ENCODE data around the gene MPV17L. TPM values are rescaled to one million over a fixed set of nuclear protein-coding genes. Genes with fewer than 3 reads are reported as not detected.
"Not testable (repeated sequence)": the region's sequence is repeated elsewhere in the genome, so short reads cannot be mapped to it uniquely, and the experiment has no call there.

MPV17L gene
- 1 to 10 TPM; 1.4 to 1.5 TPM for total RNA-seq
- 1 to 10 TPM; 5.0 to 7.0 (median 6.1) TPM for polyA plus RNA-seq (ENCODE audit: insufficient read length in 6 of 6)
- long read RNA-seq, donor 1, partial matches to known transcripts = 0 of 1 reads
- long read RNA-seq, donor 1, other reads (novel, unspliced or antisense) = 0 of 1 reads
- long read RNA-seq, donor 2 = 0 reads
- long read RNA-seq, donor 3 = 0 reads
- long read RNA-seq, donor 4, full-length matches to known transcripts = 1 of 1 reads
- long read RNA-seq, donor 4, partial matches to known transcripts = 0 of 1 reads
- long read RNA-seq, donor 4, other reads (novel, unspliced or antisense) = 0 of 1 reads
- long read RNA-seq, donor 5, full-length matches to known transcripts = 1 of 1 reads
- long read RNA-seq, donor 5, partial matches to known transcripts = 0 of 1 reads
- long read RNA-seq, donor 5, other reads (novel, unspliced or antisense) = 0 of 1 reads
- long read RNA-seq, donor 6, full-length matches to known transcripts = 1 of 1 reads
- long read RNA-seq, donor 6, partial matches to known transcripts = 0 of 1 reads
- long read RNA-seq, donor 6, other reads (novel, unspliced or antisense) = 0 of 1 reads
- long read RNA-seq, donor 7, full-length matches to known transcripts = 1 of 1 reads
- long read RNA-seq, donor 7, partial matches to known transcripts = 0 of 1 reads
- long read RNA-seq, donor 7, other reads (novel, unspliced or antisense) = 0 of 1 reads
- long read RNA-seq, donor 8, full-length matches to known transcripts = 4 of 4 reads
- long read RNA-seq, donor 8, partial matches to known transcripts = 0 of 4 reads
- long read RNA-seq, donor 8, other reads (novel, unspliced or antisense) = 0 of 4 reads
- long read RNA-seq, donor 9 = 0 reads
- long read RNA-seq, donor 10 = 0 reads
- long read RNA-seq, donor 11 = 0 reads
- long read RNA-seq, donor 12, full-length matches to known transcripts = 2 of 2 reads
- long read RNA-seq, donor 12, partial matches to known transcripts = 0 of 2 reads
- long read RNA-seq, donor 12, other reads (novel, unspliced or antisense) = 0 of 2 reads

GRCh38 chr16:15395631-15396508 lies at the start of gene MPV17L:
Gene MPV17L, plus strand, starts transcription at chr16:15395754. Its CDS starts 144 bp downstream, at chr16:15395898.
- H3K27ac ChIP-seq; intact Hi-C loops (cut with DNase I); H3K9me3 ChIP-seq; H3K4me1 ChIP-seq; H3K36me3 ChIP-seq: not testable (repeated sequence)
- DNase-seq (peak in 2 of 4 donors; percentile 25 to 80), ATAC-seq (peak; percentile 70)
- Histone ChIP-seq H3K4me3 (peak within 1 kb of the TSS; percentile 41 to 42), H3K27me3 (peaks cover 0 to 26% of the 10 kb centered on the region in 2 donors)

- ATAC-seq; H3K4me1 ChIP-seq; H3K9me3 ChIP-seq; H3K27ac ChIP-seq; DNase-seq; H3K27me3 ChIP-seq; intact Hi-C loops (cut with DNase I); H3K36me3 ChIP-seq; H3K4me3 ChIP-seq: not testable (repeated sequence)
These were observed 46.8 kb upstream of the MPV17L start for GRCh38 chr16:15348721-15349120.

- H3K27me3 ChIP-seq; H3K4me3 ChIP-seq; intact Hi-C loops (cut with DNase I); ATAC-seq; H3K9me3 ChIP-seq; H3K36me3 ChIP-seq; H3K4me1 ChIP-seq; H3K27ac ChIP-seq; DNase-seq: not testable (repeated sequence)
These were observed 44.3 kb upstream of the MPV17L start for GRCh38 chr16:15351251-15351650.

- H3K9me3 ChIP-seq; H3K36me3 ChIP-seq; H3K4me1 ChIP-seq; ATAC-seq; DNase-seq; intact Hi-C loops (cut with DNase I); H3K27ac ChIP-seq; H3K27me3 ChIP-seq; H3K4me3 ChIP-seq: not testable (repeated sequence)
These were observed 43.8 kb upstream of the MPV17L start for GRCh38 chr16:15351745-15352144.

GRCh38 chr16:15352852-15353251 lies 42.7 kb upstream of the MPV17L start:
- H3K9me3 ChIP-seq; H3K27me3 ChIP-seq; H3K27ac ChIP-seq; DNase-seq; ATAC-seq; H3K4me3 ChIP-seq; H3K4me1 ChIP-seq; H3K36me3 ChIP-seq; intact Hi-C loops (cut with DNase I): not testable (repeated sequence)

GRCh38 chr16:15354846-15355245 lies 40.7 kb upstream of the MPV17L start:
- intact Hi-C loops (cut with DNase I); H3K27ac ChIP-seq; H3K9me3 ChIP-seq; ATAC-seq; H3K27me3 ChIP-seq; H3K4me1 ChIP-seq; H3K4me3 ChIP-seq; DNase-seq; H3K36me3 ChIP-seq: not testable (repeated sequence)

GRCh38 chr16:15357495-15357894 lies 38.1 kb upstream of the MPV17L start:
- H3K4me3 ChIP-seq; DNase-seq; H3K9me3 ChIP-seq; H3K27me3 ChIP-seq; ATAC-seq; intact Hi-C loops (cut with DNase I); H3K27ac ChIP-seq; H3K36me3 ChIP-seq; H3K4me1 ChIP-seq: not testable (repeated sequence)

GRCh38 chr16:15378194-15378593 lies 17.4 kb upstream of the MPV17L start, which contains the start of gene NPIPA5:
Gene NPIPA5, minus strand, starts transcription at chr16:15378294. Its CDS starts 0 bp downstream, at chr16:15378294.
- intact Hi-C loops (cut with DNase I); H3K4me1 ChIP-seq; DNase-seq; H3K27me3 ChIP-seq; ATAC-seq; H3K4me3 ChIP-seq; H3K36me3 ChIP-seq; H3K27ac ChIP-seq; H3K9me3 ChIP-seq: not testable (repeated sequence)

- DNase-seq; H3K9me3 ChIP-seq; H3K27ac ChIP-seq; intact Hi-C loops (cut with DNase I); H3K36me3 ChIP-seq; ATAC-seq; H3K27me3 ChIP-seq; H3K4me1 ChIP-seq; H3K4me3 ChIP-seq: not testable (repeated sequence)
These were observed 12.7 kb upstream of the MPV17L start for GRCh38 chr16:15382810-15383209.

GRCh38 chr16:15388060-15388459 lies 7.5 kb upstream of the MPV17L start:
- not testable (repeated sequence) for H3K4me3 ChIP-seq, DNase-seq, ATAC-seq

GRCh38 chr16:15389916-15390315 lies 5.6 kb upstream of the MPV17L start:
- H3K4me1 ChIP-seq; H3K9me3 ChIP-seq; H3K4me3 ChIP-seq; DNase-seq; H3K36me3 ChIP-seq; ATAC-seq; H3K27ac ChIP-seq; intact Hi-C loops (cut with DNase I); H3K27me3 ChIP-seq: not testable (repeated sequence)

More at GRCh38 chr16:15388060-15388459, 7.5 kb upstream of the MPV17L start:
- H3K4me1 ChIP-seq; H3K27me3 ChIP-seq; H3K36me3 ChIP-seq; intact Hi-C loops (cut with DNase I); H3K9me3 ChIP-seq; H3K27ac ChIP-seq: not testable (repeated sequence)

- not testable (repeated sequence) for ATAC-seq
These were observed 2.5 kb upstream of the MPV17L start for GRCh38 chr16:15393025-15393424.

More at GRCh38 chr16:15393025-15393424, 2.5 kb upstream of the MPV17L start:
- H3K4me3 ChIP-seq; H3K9me3 ChIP-seq; H3K4me1 ChIP-seq; H3K36me3 ChIP-seq; intact Hi-C loops (cut with DNase I); DNase-seq; H3K27ac ChIP-seq: not testable (repeated sequence)
- peaks cover 0 to 26% of the 10 kb centered on the region in 2 donors for H3K27me3 ChIP-seq
